Spinal cord (tissue), 10 donors: Measurements from ENCODE around the gene SLC7A1. TPM values are rescaled to one million over a fixed set of nuclear protein-coding genes. Genes with fewer than 3 reads are reported as not detected.

Experiments
- DNase-seq, 6 donors: peaks; one replicate each; pipeline versions ENCODE4 v3.0.0 to v3.0.0-alpha.2; 2013 to 2015; ENCODE audit warnings: low spot score in 6 of 6, low read depth in 4 of 6
- H3K27ac ChIP-seq: one replicate; pipeline ENCODE4 v1.5.1; 2013; ENCODE audit warnings: low read depth, low read length, control low read depth
- H3K27me3 ChIP-seq: one replicate; pipeline ENCODE4 v1.6.1; 2013; ENCODE audit warnings: low read length; ENCODE audit not compliant: control insufficient read depth, insufficient read depth
- H3K36me3 ChIP-seq: one replicate; pipeline ENCODE4 v1.6.1; 2013; ENCODE audit warnings: low read length; ENCODE audit not compliant: control insufficient read depth, insufficient read depth
- H3K4me1 ChIP-seq: one replicate; pipeline ENCODE4 v1.6.1; 2013; ENCODE audit warnings: low read length; ENCODE audit not compliant: control insufficient read depth, insufficient read depth
- H3K4me3 ChIP-seq: one replicate; pipeline ENCODE4 v1.5.1; 2013; ENCODE audit warnings: low read depth, low read length, control low read depth
- H3K9me3 ChIP-seq: one replicate; pipeline ENCODE4 v1.6.1; 2013; ENCODE audit warnings: low read length; ENCODE audit not compliant: control insufficient read depth, insufficient read depth
- whole genome bisulfite sequencing: methylation state at CpG from one replicate; pipeline ENCODE4 v1.1.5; 2013; ENCODE audit warnings: missing lambda C conversion rate; ENCODE audit not compliant: insufficient coverage; 5-methylcytosine and 5-hydroxymethylcytosine counted together
- polyA plus RNA-seq, 2 donors: library from polyadenylated mRNA; unstranded; fragments of 120-200 nt; gene quantifications; one replicate each; pipeline ENCODE4 v1.2.1, GENCODE V29; 2013; ENCODE audit not compliant: insufficient read length in 2 of 2
- total RNA-seq, 2 donors: library from RNA; depleted of rRNA in 1 of 2; stranded (reverse); fragments of 120-200 nt in 1 of 2; fragments of >200 nt in 1 of 2; gene quantifications; one replicate each; pipeline versions ENCODE4 v1.2.3 to v1.2.4, GENCODE V29; 2013 to 2014
- donor health status: healthy.

Gene SLC7A1
- total and polyA plus RNA-seq, 4 donors, result 25.7 to 57.5 (median 42.5) TPM

GRCh38 chr13:29537736-29538651, 57.5 kb downstream of the SLC7A1 start:
- no peaks in the 10 kb centered on the region for H3K27me3 ChIP-seq
- H3K4me3 ChIP-seq, result no peak overlapping the region
- DNase-seq, result peak in 1 of 6 donors; percentile 67
- WGBS, result 76% methylated on average over 14 of the region's 14 CpGs
- no peaks in the 10 kb centered on the region for H3K9me3 ChIP-seq
- H3K36me3 ChIP-seq, result peaks cover 14% of the 10 kb centered on the region
- H3K4me1 ChIP-seq, result peaks cover 30% of the 10 kb centered on the region
- H3K27ac ChIP-seq, result no peak overlapping the region

DNA sequence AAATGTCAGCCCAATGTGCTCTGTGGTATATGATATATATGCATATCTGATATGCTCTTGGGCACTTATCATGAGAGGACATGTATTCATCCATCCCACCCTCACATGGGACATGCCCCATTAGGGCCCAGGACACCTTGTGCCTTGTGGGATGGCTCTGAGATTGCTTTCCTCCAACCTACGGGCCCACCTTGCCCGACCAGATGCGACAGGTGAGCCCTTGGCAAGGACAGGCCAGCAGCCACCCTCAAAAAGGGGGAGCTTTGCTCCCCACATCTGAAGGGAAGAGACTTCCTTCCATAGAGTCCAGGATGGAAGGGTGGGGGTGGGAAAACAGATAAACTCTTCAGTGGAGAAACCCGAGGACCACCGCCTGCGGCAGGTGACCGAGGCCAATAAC, 58.6 kb downstream of the SLC7A1 start:
- H3K36me3 ChIP-seq, result peaks cover 16% of the 10 kb centered on the region
- H3K4me3 ChIP-seq, result no peak overlapping the region
- no CpG with 5 or more reads among the region's 7 CpGs for WGBS
- no peak overlapping the region for H3K27ac ChIP-seq
- no peaks in the 10 kb centered on the region for H3K27me3 ChIP-seq
- peaks cover 32% of the 10 kb centered on the region for H3K4me1 ChIP-seq
- no peaks in the 10 kb centered on the region for H3K9me3 ChIP-seq
- DNase-seq, result no peak

DNA sequence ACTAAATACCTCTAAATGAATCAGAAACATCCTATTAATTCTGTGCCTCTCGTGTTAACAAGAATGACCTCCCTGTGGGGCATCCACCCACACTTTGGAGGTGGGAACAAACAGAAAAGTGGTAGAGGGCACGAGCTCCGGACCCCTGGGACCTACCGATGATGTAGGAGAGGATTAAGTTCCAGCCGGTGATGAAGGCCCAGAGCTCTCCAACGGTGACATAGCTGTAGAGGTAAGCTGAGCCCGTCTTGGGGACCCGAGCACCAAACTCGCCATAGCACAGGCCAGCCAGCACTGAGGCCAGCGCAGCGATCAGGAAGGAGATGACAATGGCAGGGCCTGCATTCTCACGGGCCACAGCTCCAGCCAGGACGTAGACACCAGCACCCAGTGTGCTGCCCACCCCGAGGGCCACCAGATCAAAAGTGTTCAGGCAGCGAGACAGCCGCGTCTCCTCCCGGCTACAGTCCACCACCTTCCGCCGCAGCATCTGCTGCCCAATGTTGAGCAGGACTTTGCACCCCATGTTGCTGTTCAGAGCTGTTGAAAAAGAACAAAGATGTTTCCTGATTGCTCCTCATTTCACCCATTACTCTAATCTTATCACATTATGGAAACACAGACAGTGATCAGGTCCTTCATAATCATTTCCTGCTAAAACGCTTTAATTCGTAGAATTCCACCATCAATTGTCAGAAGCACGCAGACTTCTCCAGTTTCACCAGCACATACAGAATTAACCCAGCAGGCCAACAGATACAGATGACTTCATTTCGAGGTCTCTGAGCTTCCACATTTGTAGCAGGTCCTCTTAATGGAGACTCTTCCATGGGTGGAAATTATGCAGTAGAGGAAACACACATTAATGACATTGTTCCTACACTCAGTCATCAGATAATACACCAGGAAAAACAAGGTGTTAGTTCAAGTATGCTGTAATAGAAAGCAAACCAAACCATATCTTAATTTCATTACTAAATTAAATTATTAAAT, 59.5 kb downstream of the SLC7A1 start:
- H3K4me1 ChIP-seq, result peaks cover 32% of the 10 kb centered on the region
- no peak for DNase-seq
- no peaks in the 10 kb centered on the region for H3K9me3 ChIP-seq
- H3K27ac ChIP-seq, result no peak overlapping the region
- H3K27me3 ChIP-seq, result no peaks in the 10 kb centered on the region
- 92% methylated on average over 21 of the region's 24 CpGs for WGBS
- H3K36me3 ChIP-seq, result peaks cover 16% of the 10 kb centered on the region
- no peak overlapping the region for H3K4me3 ChIP-seq

GRCh38 chr13:29534083-29534482, 61.4 kb downstream of the SLC7A1 start:
- DNase-seq, result peak in 1 of 6 donors; percentile 66

DNA sequence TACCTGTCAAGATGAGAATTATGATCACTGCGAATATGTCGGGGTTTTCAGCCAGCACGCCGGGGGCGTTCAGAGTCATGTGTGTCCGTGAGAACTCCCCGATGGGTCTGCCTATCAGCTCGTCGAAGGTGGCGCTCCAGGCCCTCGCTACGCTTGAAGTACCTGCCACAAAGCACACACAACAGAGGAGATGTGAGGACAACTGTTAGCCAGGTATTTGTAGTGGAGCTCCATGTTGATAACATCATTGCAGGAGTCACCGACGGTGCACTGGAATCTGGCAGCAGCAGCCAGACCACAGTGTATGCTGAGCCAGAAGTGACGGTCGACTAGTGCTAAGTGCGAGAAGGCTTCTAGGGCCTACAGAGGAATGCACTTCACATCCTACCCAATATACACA, 62.7 kb downstream of the SLC7A1 start:
- no peak for DNase-seq
- H3K36me3 ChIP-seq, result peaks cover 37% of the 10 kb centered on the region
- 80% methylated on average over 14 of the region's 17 CpGs for WGBS
- no peaks in the 10 kb centered on the region for H3K27me3 ChIP-seq
- H3K9me3 ChIP-seq, result no peaks in the 10 kb centered on the region
- H3K4me3 ChIP-seq, result no peak overlapping the region
- H3K4me1 ChIP-seq, result peaks cover 16% of the 10 kb centered on the region
- no peak overlapping the region for H3K27ac ChIP-seq

More at GRCh38 chr13:29534083-29534482, 61.4 kb downstream of the SLC7A1 start:
- H3K36me3 ChIP-seq, result peaks cover 25% of the 10 kb centered on the region
- no peak overlapping the region for H3K27ac ChIP-seq
- H3K4me1 ChIP-seq, result peaks cover 27% of the 10 kb centered on the region
- 43% methylated on average over 1 of the region's 4 CpGs for WGBS
- no peaks in the 10 kb centered on the region for H3K27me3 ChIP-seq
- no peaks in the 10 kb centered on the region for H3K9me3 ChIP-seq
- no peak overlapping the region for H3K4me3 ChIP-seq

DNA sequence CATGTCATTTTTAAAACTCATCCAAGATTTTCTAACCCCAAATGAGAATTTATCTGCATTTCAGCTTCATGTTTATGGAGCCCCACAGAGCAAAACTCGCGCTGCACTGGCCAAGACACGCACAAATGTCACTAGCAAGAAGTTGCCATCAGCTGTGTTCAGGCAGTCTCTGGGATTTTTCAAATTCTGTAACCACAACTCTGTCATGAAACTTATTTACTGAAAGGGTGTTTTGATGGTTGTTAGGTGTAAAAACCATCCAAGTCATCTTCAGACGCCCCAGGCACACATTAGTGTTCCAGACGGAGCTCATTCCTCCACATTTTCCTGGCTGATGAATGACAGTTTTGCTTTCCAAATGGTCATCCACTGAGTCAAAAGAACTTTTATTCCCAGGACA, 63.4 kb downstream of the SLC7A1 start:
- DNase-seq, result peak in 2 of 6 donors; percentile 33 to 63
- WGBS, result 57% methylated on average over 5 of the region's 5 CpGs

GRCh38 chr13:29530901-29531300, 64.6 kb downstream of the SLC7A1 start:
- no peaks in the 10 kb centered on the region for H3K27me3 ChIP-seq

More for the DNA sequence above, 63.4 kb downstream of the SLC7A1 start:
- no peak overlapping the region for H3K4me3 ChIP-seq
- H3K27ac ChIP-seq, result no peak overlapping the region
- H3K27me3 ChIP-seq, result no peaks in the 10 kb centered on the region
- H3K36me3 ChIP-seq, result peaks cover 40% of the 10 kb centered on the region
- no peaks in the 10 kb centered on the region for H3K9me3 ChIP-seq
- H3K4me1 ChIP-seq, result peaks cover 17% of the 10 kb centered on the region

DNA sequence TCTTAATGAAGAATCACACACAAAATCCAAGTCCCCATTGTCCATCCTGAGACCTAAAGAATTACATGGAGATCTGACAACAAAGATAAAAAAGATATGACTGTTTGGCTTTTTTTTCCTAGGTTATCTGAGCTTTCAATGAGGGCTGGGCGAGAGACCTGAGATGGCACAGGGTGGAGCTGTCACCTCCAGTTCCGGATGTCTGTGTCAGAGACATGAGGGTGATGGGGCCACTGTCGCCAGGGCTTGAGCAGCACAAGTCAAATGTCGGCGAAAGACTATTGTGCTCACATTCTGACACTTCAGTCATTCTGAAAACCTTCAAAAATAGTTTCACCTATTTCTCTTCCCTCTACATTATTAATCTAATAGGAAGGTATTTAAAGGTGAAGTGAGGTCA, 65.7 kb downstream of the SLC7A1 start:
- no peak overlapping the region for H3K4me3 ChIP-seq
- DNase-seq, result no peak
- peaks cover 48% of the 10 kb centered on the region for H3K36me3 ChIP-seq
- H3K9me3 ChIP-seq, result no peaks in the 10 kb centered on the region
- WGBS, result 80% methylated on average over 1 of the region's 5 CpGs
- H3K27me3 ChIP-seq, result no peaks in the 10 kb centered on the region
- peaks cover 21% of the 10 kb centered on the region for H3K4me1 ChIP-seq
- H3K27ac ChIP-seq, result no peak overlapping the region

More at GRCh38 chr13:29530901-29531300, 64.6 kb downstream of the SLC7A1 start:
- no CpG with 5 or more reads among the region's 5 CpGs for WGBS
- Histone ChIP-seq H3K4me1 (peaks cover 17% of the 10 kb centered on the region), H3K4me3 (no peak overlapping the region), H3K9me3 (no peaks in the 10 kb centered on the region), H3K36me3 (peaks cover 43% of the 10 kb centered on the region), H3K27ac (no peak overlapping the region)
- DNase-seq, result peak in 1 of 6 donors; percentile 40

DNA sequence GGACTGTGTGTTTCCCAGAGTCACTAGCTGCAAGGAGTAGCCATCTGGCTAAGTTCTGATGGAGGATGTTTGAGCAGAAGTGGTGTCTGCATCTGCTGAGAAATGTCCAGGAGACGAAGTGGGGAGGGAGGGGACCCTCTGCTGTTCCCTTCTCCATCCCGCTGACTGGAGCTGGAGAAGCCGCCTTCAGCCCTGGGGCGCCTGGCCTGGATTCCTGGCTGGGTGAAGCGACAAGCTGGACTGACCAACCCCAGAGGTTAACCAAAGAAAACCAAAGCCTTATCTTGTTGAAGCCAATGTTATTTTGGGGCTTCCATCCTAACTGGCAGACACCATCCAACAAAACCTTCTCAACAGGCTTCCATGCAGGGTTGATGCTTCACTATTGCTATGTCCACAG, 67.6 kb downstream of the SLC7A1 start:
- H3K27ac ChIP-seq, result no peak overlapping the region

More for the DNA sequence above, 67.6 kb downstream of the SLC7A1 start:
- H3K9me3 ChIP-seq, result no peaks in the 10 kb centered on the region
- DNase-seq, result no peak
- WGBS, result 100% methylated on average over 1 of the region's 5 CpGs
- peaks cover 61% of the 10 kb centered on the region for H3K36me3 ChIP-seq
- H3K27me3 ChIP-seq, result no peaks in the 10 kb centered on the region
- no peak overlapping the region for H3K4me3 ChIP-seq
- H3K4me1 ChIP-seq, result peaks cover 26% of the 10 kb centered on the region
